ENCODE results near the gene SBNO2. TPM values are rescaled to one million over a fixed set of nuclear protein-coding genes. Genes with fewer than 3 reads are reported as not detected.
A peak's percentile ranks its signal among the peaks of the same experiment; 100 is the strongest.

The SBNO2 gene
- total and polyA plus RNA-seq, 2 donors, result 15.4 to 62.4 TPM

- Histone ChIP-seq H3K4me1 (ENCODE audit: control insufficient read depth in 2 of 2, insufficient read depth in 2 of 2, low read length in 2 of 2) (peaks cover 19 to 43% of the 10 kb centered on the region in 2 donors), H3K36me3 (ENCODE audit: control insufficient read depth in 2 of 2, insufficient read depth in 2 of 2, low read length in 1 of 2) (peaks cover 4 to 7% of the 10 kb centered on the region in 2 donors), H3K27ac (ENCODE audit: low read depth in 1 of 2, low read length in 1 of 2) (peak overlapping the region; percentile 90 to 93), H3K27me3 (ENCODE audit: control insufficient read depth in 2 of 2, insufficient read depth in 1 of 2, low read length in 1 of 2) (peaks cover 0 to 4% of the 10 kb centered on the region in 2 donors), H3K4me3 (ENCODE audit: low read length in 2 of 2) (peak overlapping the region; percentile 17 to 31), H3K9me3 (ENCODE audit: control insufficient read depth in 2 of 2, insufficient read depth in 1 of 2, low read length in 1 of 2) (no peaks in the 10 kb centered on the region)
- DNase-seq (ENCODE audit: low read depth in 6 of 9, low spot score in 9 of 9), result peak in 2 of 9 donors; percentile 40 to 65
- WGBS, result 17% methylated on average over 9 of the region's 9 CpGs
These were observed 72.8 kb downstream of the SBNO2 start for GRCh38 chr19:1101337-1101698.

- 95% methylated on average over 15 of the region's 15 CpGs for WGBS
- Histone ChIP-seq H3K4me3 (ENCODE audit: low read length in 2 of 2) (no peak overlapping the region), H3K27me3 (ENCODE audit: control insufficient read depth in 2 of 2, insufficient read depth in 1 of 2, low read length in 1 of 2) (no peaks in the 10 kb centered on the region), H3K36me3 (ENCODE audit: control insufficient read depth in 2 of 2, insufficient read depth in 2 of 2, low read length in 1 of 2) (peaks cover 4 to 7% of the 10 kb centered on the region in 2 donors), H3K9me3 (ENCODE audit: control insufficient read depth in 2 of 2, insufficient read depth in 1 of 2, low read length in 1 of 2) (no peaks in the 10 kb centered on the region), H3K4me1 (ENCODE audit: control insufficient read depth in 2 of 2, insufficient read depth in 2 of 2, low read length in 2 of 2) (peaks cover 27 to 53% of the 10 kb centered on the region in 2 donors), H3K27ac (ENCODE audit: low read depth in 1 of 2, low read length in 1 of 2) (no peak overlapping the region)
- DNase-seq (ENCODE audit: low read depth in 6 of 9, low spot score in 9 of 9), result no peak
These were observed 75.7 kb downstream of the SBNO2 start for GRCh38 chr19:1098177-1099051.

GRCh38 chr19:1097810-1098176 lies 76.3 kb downstream of the SBNO2 start:
- Histone ChIP-seq H3K4me3 (ENCODE audit: low read length in 2 of 2) (no peak overlapping the region), H3K27me3 (ENCODE audit: control insufficient read depth in 2 of 2, insufficient read depth in 1 of 2, low read length in 1 of 2) (no peaks in the 10 kb centered on the region), H3K27ac (ENCODE audit: low read depth in 1 of 2, low read length in 1 of 2) (no peak overlapping the region), H3K36me3 (ENCODE audit: control insufficient read depth in 2 of 2, insufficient read depth in 2 of 2, low read length in 1 of 2) (peaks cover 10 to 14% of the 10 kb centered on the region in 2 donors), H3K4me1 (ENCODE audit: control insufficient read depth in 2 of 2, insufficient read depth in 2 of 2, low read length in 2 of 2) (peaks cover 23 to 47% of the 10 kb centered on the region in 2 donors), H3K9me3 (ENCODE audit: control insufficient read depth in 2 of 2, insufficient read depth in 1 of 2, low read length in 1 of 2) (no peaks in the 10 kb centered on the region)
- no peak for DNase-seq (ENCODE audit: low read depth in 6 of 9, low spot score in 9 of 9)
- 94% methylated on average over 7 of the region's 7 CpGs for WGBS

GRCh38 chr19:1094978-1095701 lies 78.9 kb downstream of the SBNO2 start, which contains the start of gene POLR2E:
POLR2E (minus strand) TSS chr19:1095375; CDS start chr19:1095315, 60 bp downstream.
- Histone ChIP-seq H3K9me3 (ENCODE audit: control insufficient read depth in 2 of 2, insufficient read depth in 1 of 2, low read length in 1 of 2) (no peaks in the 10 kb centered on the region), H3K4me1 (ENCODE audit: control insufficient read depth in 2 of 2, insufficient read depth in 2 of 2, low read length in 2 of 2) (peaks cover 13 to 24% of the 10 kb centered on the region in 2 donors), H3K36me3 (ENCODE audit: control insufficient read depth in 2 of 2, insufficient read depth in 2 of 2, low read length in 1 of 2) (peaks cover 32 to 34% of the 10 kb centered on the region in 2 donors), H3K4me3 (ENCODE audit: low read length in 2 of 2) (peak within 1 kb of the TSS; percentile 78 to 85), H3K27me3 (ENCODE audit: control insufficient read depth in 2 of 2, insufficient read depth in 1 of 2, low read length in 1 of 2) (no peaks in the 10 kb centered on the region), H3K27ac (ENCODE audit: low read depth in 1 of 2, low read length in 1 of 2) (peak within 1 kb of the TSS; percentile 58 to 72)
- WGBS, result under 1% methylated on average over 81 of the region's 81 CpGs
- DNase-seq (ENCODE audit: low read depth in 6 of 9, low spot score in 9 of 9), result peak; percentile 94 to 99 (median 97)

DNA sequence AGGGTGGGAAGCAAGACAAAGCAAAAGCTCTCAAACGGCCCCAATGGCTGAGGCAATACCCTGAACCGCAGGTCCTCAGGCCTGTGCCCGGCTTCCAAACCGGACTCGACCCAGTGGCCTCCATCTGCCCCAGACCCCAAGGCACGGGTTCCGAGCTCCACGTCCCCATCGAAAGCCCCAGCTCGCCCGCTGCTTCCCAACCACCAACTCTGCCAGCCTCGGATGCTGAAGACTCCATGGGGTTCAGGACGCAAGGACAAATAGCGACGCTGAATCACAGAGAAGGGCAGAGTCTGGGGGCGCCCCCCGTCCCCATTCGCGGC lies 79.5 kb downstream of the SBNO2 start:
- peaks cover 34 to 36% of the 10 kb centered on the region in 2 donors for H3K36me3 ChIP-seq (ENCODE audit: control insufficient read depth in 2 of 2, insufficient read depth in 2 of 2, low read length in 1 of 2)
- H3K9me3 ChIP-seq (ENCODE audit: control insufficient read depth in 2 of 2, insufficient read depth in 1 of 2, low read length in 1 of 2), result no peaks in the 10 kb centered on the region
- no peaks in the 10 kb centered on the region for H3K27me3 ChIP-seq (ENCODE audit: control insufficient read depth in 2 of 2, insufficient read depth in 1 of 2, low read length in 1 of 2)
- H3K4me3 ChIP-seq (ENCODE audit: low read length in 2 of 2), result peak overlapping the region; percentile 78 to 85
- peaks cover 13 to 23% of the 10 kb centered on the region in 2 donors for H3K4me1 ChIP-seq (ENCODE audit: control insufficient read depth in 2 of 2, insufficient read depth in 2 of 2, low read length in 2 of 2)
- DNase-seq (ENCODE audit: low read depth in 6 of 9, low spot score in 9 of 9), result no peak
- H3K27ac ChIP-seq (ENCODE audit: low read depth in 1 of 2, low read length in 1 of 2), result no peak overlapping the region
- 1% methylated on average over 19 of the region's 19 CpGs for WGBS

DNA sequence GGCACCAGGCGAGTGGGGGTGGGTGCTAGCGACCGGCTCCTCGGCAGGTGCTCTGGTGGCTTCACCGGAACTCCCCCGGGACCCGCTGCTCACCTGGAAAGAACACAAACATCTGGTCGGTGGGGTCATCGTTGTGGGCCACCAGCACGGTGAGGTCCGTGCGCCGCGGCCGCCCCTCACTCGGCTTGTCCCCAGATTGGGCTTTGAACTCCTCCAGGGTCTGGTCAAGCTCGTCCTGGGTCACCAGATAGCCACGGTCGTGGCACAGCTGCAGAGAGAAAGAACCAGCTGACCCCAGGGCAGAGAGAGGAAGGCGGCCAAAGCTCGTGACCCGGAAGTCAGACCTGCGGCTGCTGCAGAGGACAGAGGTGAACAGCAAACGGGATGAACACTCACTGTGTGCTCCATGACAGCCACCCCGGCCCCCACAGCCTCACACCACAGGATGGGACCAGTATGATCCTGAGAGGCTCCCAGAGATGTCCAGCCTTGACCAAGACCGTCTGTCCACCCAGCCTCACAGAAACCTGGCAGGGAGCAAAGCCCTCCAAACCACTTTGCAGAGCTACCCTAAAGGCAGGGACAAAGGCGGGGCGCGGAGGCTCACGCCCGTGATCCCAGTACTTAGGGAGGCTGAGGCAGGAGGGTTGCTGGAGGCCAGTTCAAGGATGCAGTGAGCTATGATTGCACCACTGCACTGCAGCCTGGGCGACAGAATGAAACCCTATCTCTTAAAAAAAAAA lies 80.1 kb downstream of the SBNO2 start:
- 86% methylated on average over 32 of the region's 32 CpGs for WGBS
- Histone ChIP-seq H3K27ac (ENCODE audit: low read depth in 1 of 2, low read length in 1 of 2) (no peak overlapping the region), H3K4me3 (ENCODE audit: low read length in 2 of 2) (peak overlapping the region; percentile 78 to 85), H3K4me1 (ENCODE audit: control insufficient read depth in 2 of 2, insufficient read depth in 2 of 2, low read length in 2 of 2) (peaks cover 13 to 24% of the 10 kb centered on the region in 2 donors), H3K27me3 (ENCODE audit: control insufficient read depth in 2 of 2, insufficient read depth in 1 of 2, low read length in 1 of 2) (no peaks in the 10 kb centered on the region), H3K9me3 (ENCODE audit: control insufficient read depth in 2 of 2, insufficient read depth in 1 of 2, low read length in 1 of 2) (no peaks in the 10 kb centered on the region), H3K36me3 (ENCODE audit: control insufficient read depth in 2 of 2, insufficient read depth in 2 of 2, low read length in 1 of 2) (peaks cover 40 to 43% of the 10 kb centered on the region in 2 donors)
- no peak for DNase-seq (ENCODE audit: low read depth in 6 of 9, low spot score in 9 of 9)

- Histone ChIP-seq H3K27me3 (ENCODE audit: control insufficient read depth in 2 of 2, insufficient read depth in 1 of 2, low read length in 1 of 2) (no peaks in the 10 kb centered on the region), H3K4me3 (ENCODE audit: low read length in 2 of 2) (no peak overlapping the region), H3K36me3 (ENCODE audit: control insufficient read depth in 2 of 2, insufficient read depth in 2 of 2, low read length in 1 of 2) (peaks cover 46 to 49% of the 10 kb centered on the region in 2 donors), H3K9me3 (ENCODE audit: control insufficient read depth in 2 of 2, insufficient read depth in 1 of 2, low read length in 1 of 2) (no peaks in the 10 kb centered on the region), H3K4me1 (ENCODE audit: control insufficient read depth in 2 of 2, insufficient read depth in 2 of 2, low read length in 2 of 2) (peaks cover 19 to 31% of the 10 kb centered on the region in 2 donors), H3K27ac (ENCODE audit: low read depth in 1 of 2, low read length in 1 of 2) (no peak overlapping the region)
- DNase-seq (ENCODE audit: low read depth in 6 of 9, low spot score in 9 of 9), result no peak
- WGBS, result 97% methylated on average over 15 of the region's 15 CpGs
These were observed 80.7 kb downstream of the SBNO2 start for GRCh38 chr19:1093330-1093729.

GRCh38 chr19:1091544-1092175 lies 82.4 kb downstream of the SBNO2 start:
- H3K4me3 ChIP-seq (ENCODE audit: low read length in 2 of 2), result no peak overlapping the region
- peaks cover 28 to 47% of the 10 kb centered on the region in 2 donors for H3K4me1 ChIP-seq (ENCODE audit: control insufficient read depth in 2 of 2, insufficient read depth in 2 of 2, low read length in 2 of 2)
- H3K27me3 ChIP-seq (ENCODE audit: control insufficient read depth in 2 of 2, insufficient read depth in 1 of 2, low read length in 1 of 2), result no peaks in the 10 kb centered on the region
- peaks cover 60 to 61% of the 10 kb centered on the region in 2 donors for H3K36me3 ChIP-seq (ENCODE audit: control insufficient read depth in 2 of 2, insufficient read depth in 2 of 2, low read length in 1 of 2)
- H3K27ac ChIP-seq (ENCODE audit: low read depth in 1 of 2, low read length in 1 of 2), result no peak overlapping the region
- WGBS, result 97% methylated on average over 27 of the region's 27 CpGs
- H3K9me3 ChIP-seq (ENCODE audit: control insufficient read depth in 2 of 2, insufficient read depth in 1 of 2, low read length in 1 of 2), result no peaks in the 10 kb centered on the region
- no peak for DNase-seq (ENCODE audit: low read depth in 6 of 9, low spot score in 9 of 9)

All from thymus (tissue), 11 donors.